GM12878 (cell line): Measurements from ENCODE around the gene PGLYRP4. TPM values are rescaled to one million over a fixed set of nuclear protein-coding genes. Genes with fewer than 3 reads are reported as not detected.

Experiments used
- ATAC-seq: fragments of 200-7000 bp; cut with Tn5 transposase; 3 replicates; pipeline ENCODE4 v1.9.1; 2020; ENCODE audit warnings: mild to moderate bottlenecking, moderate library complexity
- BruUV-seq: library from RNA; stranded (reverse); fragments of 400-500 nt; replicated peaks from 2 replicates; lab custom pipeline; 2021; lab: Mats Ljungman, UMichigan
- CTCF ChIA-PET: fragments of 300-600 bp; sonication (Branson Sonifier 250); formaldehyde crosslinking; extraction: SDS; loops from one replicate; lab custom pipeline; 2021; ENCODE audit warnings: inconsistent platforms; lab: Yijun Ruan, JAX
- POLR2A ChIA-PET: fragments of 350-600 bp; formaldehyde crosslinking; extraction: SDS; loops from one replicate; lab custom pipeline; 2021; ENCODE audit warnings: inconsistent platforms; lab: Charles Lee
- RAD21 ChIA-PET: fragments of 300-600 bp; sonication (Branson Sonifier 250); formaldehyde crosslinking; loops from one replicate; lab custom pipeline; 2023; ENCODE audit warnings: antibody characterized with exemption; ENCODE audit not compliant: unreplicated experiment; lab: Charles Lee
- SMC1A ChIA-PET: fragments of 300-600 bp; sonication (Branson Sonifier 250); formaldehyde crosslinking; loops from one replicate; lab custom pipeline; 2023; ENCODE audit not compliant: unreplicated experiment, uncharacterized antibody; lab: Charles Lee
- DNase-seq: peaks from one replicate; pipeline ENCODE4 v3.0.0-alpha.2; 2011; ENCODE audit warnings: low read depth, low spot score
- FAIRE-seq: peaks from 3 replicates; lab custom pipeline; 2011; peaks lifted over from hg19 to GRCh38; lab: Jason Lieb, UNC
- H2AFZ ChIP-seq: 2 replicates; pipeline ENCODE4 v1.6.0; 2011; ENCODE audit warnings: low read depth, low read length, control low read depth; ENCODE audit not compliant: control insufficient read depth
- H3K27ac ChIP-seq: 2 replicates; pipeline ENCODE4 v1.5.1; 2011; ENCODE audit warnings: control low read depth; ENCODE audit not compliant: control insufficient read depth, insufficient read depth
- H3K27me3 ChIP-seq, 2 experiments: replicated peaks in 1 of 2; 2 replicates each; pipeline versions ENCODE4 v1.6.0 to v1.6.1; 2011; ENCODE audit warnings: low read length in 1 of 2; ENCODE audit not compliant: control insufficient read depth in 2 of 2, insufficient read depth in 2 of 2
- H3K36me3 ChIP-seq, 2 experiments: 2 replicates each; pipeline ENCODE4 v1.5.1; 2011; ENCODE audit warnings: low read length in 1 of 2; ENCODE audit not compliant: control insufficient read depth in 2 of 2, insufficient read depth in 2 of 2
- H3K4me1 ChIP-seq: 2 replicates; pipeline ENCODE4 v1.6.1; 2011; ENCODE audit warnings: mild to moderate bottlenecking, low read length, moderate library complexity, mixed read lengths; ENCODE audit not compliant: control insufficient read depth, insufficient read depth
- H3K4me2 ChIP-seq: 2 replicates; pipeline ENCODE4 v1.6.0; 2011; ENCODE audit warnings: control low read depth; ENCODE audit not compliant: control insufficient read depth, insufficient read depth
- H3K4me3 ChIP-seq: fragments of 200-600 bp; sonication (generic); 2 replicates; pipeline ENCODE4 v1.5.1; 2016
- H3K79me2 ChIP-seq: 2 replicates; pipeline ENCODE4 v1.6.0; 2011; ENCODE audit warnings: low read length; ENCODE audit not compliant: control insufficient read depth, insufficient read depth
- H3K9ac ChIP-seq: 2 replicates; pipeline ENCODE4 v1.8.0; 2011; ENCODE audit warnings: low read length, control low read depth, mixed read lengths; ENCODE audit not compliant: control insufficient read depth, insufficient read depth
- H3K9me3 ChIP-seq: replicated peaks from 3 replicates; pipeline ENCODE4 v1.5.1; 2011; ENCODE audit warnings: mild to moderate bottlenecking, low read length; ENCODE audit not compliant: control insufficient read depth, insufficient read depth
- H4K20me1 ChIP-seq: 2 replicates; pipeline ENCODE4 v1.6.0; 2011; ENCODE audit not compliant: control insufficient read depth, insufficient read depth
- CHD4 ChIP-seq: fragments of 200-600 bp; sonication (generic); IDR thresholded peaks from 2 replicates; pipeline ENCODE4 v1.6.1; 2016; ENCODE audit warnings: mild to moderate bottlenecking
- EED ChIP-seq: sonication (generic); IDR thresholded peaks from 2 replicates; pipeline ENCODE4 v1.6.1; 2016; ENCODE audit warnings: antibody characterized with exemption, low read depth
- HDGF ChIP-seq: fragments of 450-650 bp; IDR thresholded peaks from 2 replicates; pipeline ENCODE4 v1.6.1; 2016; ENCODE audit warnings: antibody characterized with exemption
- JUND ChIP-seq: IDR thresholded peaks from 2 replicates; pipeline ENCODE4 v1.6.1; 2012; ENCODE audit warnings: low read depth, mild to moderate bottlenecking, low read length, improper control_type of control experiment, moderate library complexity
- MEF2B ChIP-seq: fragments of 450-650 bp; IDR thresholded peaks from 2 replicates; pipeline ENCODE4 v1.6.1; 2018; ENCODE audit warnings: mild to moderate bottlenecking, moderate library complexity; ENCODE audit not compliant: partially characterized antibody, poor library complexity, severe bottlenecking
- POLR2AphosphoS5 ChIP-seq: IDR thresholded peaks from 2 replicates; pipeline ENCODE4 v1.6.1; 2011; ENCODE audit warnings: mild to moderate bottlenecking, low read length, inconsistent platforms
- SMAD5 ChIP-seq: IDR thresholded peaks from 2 replicates; pipeline ENCODE4 v1.6.1; 2016; ENCODE audit warnings: antibody characterized with exemption, low read depth
- SPI1 ChIP-seq: IDR thresholded peaks from 2 replicates; pipeline ENCODE4 v1.6.1; 2011; ENCODE audit warnings: low read depth, mild to moderate bottlenecking, low read length, moderate library complexity, borderline replicate concordance; ENCODE audit not compliant: insufficient read depth
- TCF12 ChIP-seq: IDR thresholded peaks from 2 replicates; pipeline ENCODE4 v1.6.1; 2011; ENCODE audit warnings: low read depth, mild to moderate bottlenecking, low read length
- ZBTB40 ChIP-seq: fragments of 450-650 bp; IDR thresholded peaks from 2 replicates; pipeline ENCODE4 v1.6.1; 2016; ENCODE audit warnings: mild to moderate bottlenecking, moderate library complexity, borderline replicate concordance
- WGBS: methylation state at CpG from one replicate; pipeline ENCODE4 v1.1.6; 2016; ENCODE audit warnings: low lambda C conversion rate; ENCODE audit not compliant: insufficient replicate concordance, insufficient coverage; ENCODE audit errors: missing lambda C conversion rate; 5-methylcytosine and 5-hydroxymethylcytosine counted together
- in situ Hi-C: fragments of 300-500 bp; cut with MboI; formaldehyde crosslinking; loops from 9 replicates; pipeline ENCODE4 v1.14.3; 2018; ENCODE audit warnings: mixed read lengths
- intact Hi-C: fragments of 100-400 bp; cut with micrococcal nuclease; formaldehyde crosslinking; loops from one replicate; pipeline ENCODE4 v1.14.2; 2022; ENCODE audit not compliant: unreplicated experiment
- polyA plus RNA-seq, 11 experiments: library from polyadenylated mRNA; depleted of rRNA in 4 of 11; unstranded in 6 of 11; stranded (reverse) in 5 of 11; fragments of >200 nt; fragmentation: Nextera tagmentation in 4 of 11; fragmentation: Illumina TruSeq in 1 of 11; extraction: Ambion mirVana in 4 of 11; extraction: Trizol in 1 of 11; gene quantifications; 1 replicate in 1 of 11; 2 replicates in 10 of 11; pipeline versions ENCODE4 v1.2.1 to v1.2.3, GENCODE V29; 2011 to 2016; ENCODE audit warnings: inconsistent platforms in 2 of 11, missing spikeins in 2 of 11, low read depth in 1 of 11
- total RNA-seq, 4 experiments: library from RNA; depleted of rRNA in 3 of 4; stranded (reverse); fragments of >200 nt in 3 of 4; fragmentation: Illumina TruSeq in 1 of 4; extraction: Trizol in 1 of 4; gene quantifications; 2 replicates each; pipeline versions ENCODE4 v1.2.1 to v1.2.3, GENCODE V29; 2013 to 2021

The PGLYRP4 gene
- total and polyA plus RNA-seq, 10 of the 15 experiments (the other 5 are each of a cell fraction or from before 2014, with no cell fraction given): 0.22 to 3.0 (median 0.44) TPM

- peak; percentile 47; the same call in 1 of the 2 replicates for TF ChIP-seq SPI1
- TF ChIP-seq SMAD5: no peak
- DNase-seq: no peak
- BruUV-seq: no TSS peak
- Histone ChIP-seq H2AFZ (no peak overlapping the region), H3K79me2 (peaks cover 17% of the 10 kb centered on the region), H3K4me3 (no peak overlapping the region), H4K20me1 (no peaks in the 10 kb centered on the region), H3K9ac (peak overlapping the region; percentile 70), H3K4me2 (peak overlapping the region; percentile 77), H3K9me3 (no peaks in the 10 kb centered on the region), H3K27ac (peak overlapping the region; percentile 86), H3K4me1 (peaks cover 33% of the 10 kb centered on the region), H3K27me3 (no peaks in the 10 kb centered on the region), H3K36me3 (no peaks in the 10 kb centered on the region)
- ChIA-PET RAD21 (interaction anchor here (0.6 to 4.0 kb wide), 5 partner anchors 31 to 222 kb away, joined by 3 to 26 read pairs (median 6); partner anchors contain the start of gene PGLYRP3), POLR2A (interaction anchor here (0.5 to 2.6 kb wide), 9 partner anchors 8 to 398 kb away, joined by 3 to 10 read pairs (median 4); partner anchors contain the start of gene CHTOP), CTCF (interaction anchor here (0.6 to 5.8 kb wide), 12 partner anchors 8 to 474 kb away, joined by 3 to 54 read pairs (median 6); partner anchors contain the start of gene PGLYRP3), SMC1A (interaction anchor here (1.2 to 4.9 kb wide), 7 partner anchors 8 to 150 kb away, joined by 3 to 27 read pairs (median 8); no protein-coding TSS in a partner anchor)
- in situ Hi-C loops: no loop called here
- FAIRE-seq: no peak
- 8% methylated on average over 3 of the region's 3 CpGs for WGBS
- peak; percentile 24 for ATAC-seq
- intact Hi-C loops: loop anchor here (5.0 kb wide), 1 partner anchor 82 kb away; no protein-coding TSS in a partner anchor
Observed at GRCh38 chr1:153344718-153345025, 4.0 kb downstream of the PGLYRP4 start.

GRCh38 chr1:153343811-153344717 is 4.6 kb downstream of the PGLYRP4 start:
- DNase-seq: no peak
- peak; percentile 56 for ATAC-seq
- Histone ChIP-seq H3K4me2 (peak overlapping the region; percentile 77), H3K4me3 (peak overlapping the region; percentile 55; the same call in 1 of the 2 replicates), H3K79me2 (peaks cover 17% of the 10 kb centered on the region), H2AFZ (peak overlapping the region; percentile 1; the same call in 1 of the 2 replicates), H3K9ac (peak overlapping the region; percentile 70), H3K27ac (peak overlapping the region; percentile 86), H3K4me1 (peaks cover 30% of the 10 kb centered on the region), H3K9me3 (no peaks in the 10 kb centered on the region), H4K20me1 (no peaks in the 10 kb centered on the region), H3K36me3 (no peaks in the 10 kb centered on the region), H3K27me3 (no peaks in the 10 kb centered on the region)
- ChIA-PET CTCF (interaction anchor here (0.6 to 5.8 kb wide), 15 partner anchors 7 to 473 kb away, joined by 3 to 54 read pairs (median 5); partner anchors contain the start of genes PGLYRP3 and S100A9), SMC1A (interaction anchor here (0.5 to 4.9 kb wide), 16 partner anchors 9 to 882 kb away, joined by 3 to 27 read pairs (median 4); partner anchors contain the start of gene PGLYRP3), RAD21 (interaction anchor here (0.6 to 4.0 kb wide), 12 partner anchors 9 to 222 kb away, joined by 3 to 26 read pairs (median 4); partner anchors contain the start of gene PGLYRP3), POLR2A (interaction anchor here (0.5 to 2.6 kb wide), 12 partner anchors 7 to 398 kb away, joined by 3 to 10 read pairs (median 4); partner anchors contain the start of genes CHTOP and S100A2)
- no peak for FAIRE-seq
- intact Hi-C loops (loop anchor here (5.0 kb wide), 1 partner anchor 82 kb away; no protein-coding TSS in a partner anchor), in situ Hi-C loops (no loop called here)
- WGBS: 29% methylated on average over 9 of the region's 9 CpGs
- BruUV-seq: TSS peak; percentile 96
- TF ChIP-seq TCF12 (no peak), EED (no peak; the same call in 1 of the 2 replicates), JUND (no peak), POLR2AphosphoS5 (peak; percentile 45; the same call in 1 of the 2 replicates), MEF2B (peak; percentile 5), CHD4 (no peak), ZBTB40 (no peak), HDGF (peak; percentile 48; the same call in 1 of the 2 replicates)
